Activated naive CD8-positive, alpha-beta T cell (primary cell): ENCODE measurements around the gene ACTR6.
"Not testable (repeated sequence)": the region's sequence is repeated elsewhere in the genome, so short reads cannot be mapped to it uniquely, and the experiment has no call there.

Experiments used
- H3K27ac Mint-ChIP-seq: one replicate; pipeline ENCODE4 v1.8.0; 2021; ENCODE audit warnings: mixed read lengths
- H3K27me3 Mint-ChIP-seq: one replicate; pipeline ENCODE4 v1.8.0; 2021; ENCODE audit warnings: mixed read lengths
- H3K36me3 Mint-ChIP-seq: one replicate; pipeline ENCODE4 v1.8.0; 2021; ENCODE audit warnings: mixed read lengths
- H3K4me1 Mint-ChIP-seq: one replicate; pipeline ENCODE4 v1.8.0; 2021; ENCODE audit warnings: low read depth, mixed read lengths
- H3K4me3 Mint-ChIP-seq: one replicate; pipeline ENCODE4 v1.8.0; 2021; ENCODE audit warnings: mild to moderate bottlenecking, mixed read lengths
- H3K9me3 Mint-ChIP-seq: one replicate; pipeline ENCODE4 v1.8.0; 2021; ENCODE audit warnings: low read depth, mixed read lengths

Gene ACTR6

DNA sequence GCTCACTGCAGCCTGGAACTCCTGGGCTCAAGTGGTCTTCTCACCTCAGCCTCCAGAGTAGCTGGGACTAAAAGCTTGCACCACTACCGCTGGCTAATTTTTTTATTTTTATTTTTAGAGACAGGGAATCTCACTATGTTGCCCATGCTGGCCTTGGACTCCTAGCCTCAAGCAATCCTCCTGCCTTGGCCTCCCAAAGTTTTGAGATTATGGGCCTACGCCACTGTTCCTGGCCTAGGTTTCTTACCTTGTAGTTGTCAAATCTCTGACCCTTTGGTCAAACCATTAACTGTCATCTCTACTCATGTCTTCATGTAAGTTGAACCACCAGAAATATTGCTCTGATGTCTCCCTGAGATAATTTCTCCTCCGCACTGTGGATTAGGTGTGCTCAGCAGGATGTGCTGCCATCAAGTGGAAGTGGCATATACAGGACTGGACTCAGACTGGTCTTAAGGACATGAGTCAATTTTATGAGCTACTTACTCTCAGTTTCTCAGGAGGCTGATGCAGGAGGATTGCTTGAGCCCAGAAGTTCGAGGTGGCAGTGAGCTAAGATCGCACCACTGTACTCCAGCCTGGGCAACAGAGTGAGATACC is 28.5 kb downstream of the ACTR6 start:
- no peaks in the 10 kb centered on the region for H3K4me1 Mint-ChIP-seq
- H3K27me3 Mint-ChIP-seq = no peaks in the 10 kb centered on the region
- H3K27ac Mint-ChIP-seq = no peak overlapping the region
- H3K4me3 Mint-ChIP-seq = no peak overlapping the region
- H3K9me3 Mint-ChIP-seq = no peaks in the 10 kb centered on the region
- H3K36me3 Mint-ChIP-seq = peaks cover 2% of the 10 kb centered on the region

GRCh38 chr12:100229876-100230275 is 29.3 kb downstream of the ACTR6 start:
- no peaks in the 10 kb centered on the region for H3K4me1 Mint-ChIP-seq
- no peaks in the 10 kb centered on the region for H3K9me3 Mint-ChIP-seq
- peaks cover 2% of the 10 kb centered on the region for H3K36me3 Mint-ChIP-seq
- no peak overlapping the region for H3K27ac Mint-ChIP-seq
- H3K4me3 Mint-ChIP-seq = no peak overlapping the region
- H3K27me3 Mint-ChIP-seq = no peaks in the 10 kb centered on the region

DNA sequence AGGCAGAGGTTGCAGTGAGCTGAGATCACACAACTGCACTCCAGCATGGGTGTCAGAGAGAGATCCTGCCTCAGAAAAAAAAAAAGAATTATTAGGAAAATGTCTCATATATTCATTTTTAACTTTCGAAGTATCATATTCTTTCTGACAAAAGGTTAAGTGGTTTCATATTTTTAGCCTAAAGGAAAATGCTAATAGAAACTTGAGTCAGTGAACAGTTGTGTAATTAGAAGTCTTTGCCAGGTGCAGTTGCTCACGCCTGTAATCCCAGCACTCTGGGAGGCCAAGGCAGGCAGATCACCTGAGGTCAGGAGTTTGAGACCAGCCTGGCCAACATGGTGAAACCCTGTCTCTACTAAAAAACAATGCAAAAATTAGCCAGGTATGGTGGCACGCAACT is 31.3 kb downstream of the ACTR6 start:
- not testable (repeated sequence) for H3K27me3 Mint-ChIP-seq, H3K4me1 Mint-ChIP-seq, H3K9me3 Mint-ChIP-seq, H3K27ac Mint-ChIP-seq, H3K4me3 Mint-ChIP-seq, H3K36me3 Mint-ChIP-seq

GRCh38 chr12:100234166-100234565 is 33.6 kb downstream of the ACTR6 start:
- Mint-ChIP-seq H3K4me1 (no peaks in the 10 kb centered on the region), H3K4me3 (no peak overlapping the region), H3K36me3 (no peaks in the 10 kb centered on the region), H3K27ac (no peak overlapping the region), H3K27me3 (no peaks in the 10 kb centered on the region), H3K9me3 (no peaks in the 10 kb centered on the region)

DNA sequence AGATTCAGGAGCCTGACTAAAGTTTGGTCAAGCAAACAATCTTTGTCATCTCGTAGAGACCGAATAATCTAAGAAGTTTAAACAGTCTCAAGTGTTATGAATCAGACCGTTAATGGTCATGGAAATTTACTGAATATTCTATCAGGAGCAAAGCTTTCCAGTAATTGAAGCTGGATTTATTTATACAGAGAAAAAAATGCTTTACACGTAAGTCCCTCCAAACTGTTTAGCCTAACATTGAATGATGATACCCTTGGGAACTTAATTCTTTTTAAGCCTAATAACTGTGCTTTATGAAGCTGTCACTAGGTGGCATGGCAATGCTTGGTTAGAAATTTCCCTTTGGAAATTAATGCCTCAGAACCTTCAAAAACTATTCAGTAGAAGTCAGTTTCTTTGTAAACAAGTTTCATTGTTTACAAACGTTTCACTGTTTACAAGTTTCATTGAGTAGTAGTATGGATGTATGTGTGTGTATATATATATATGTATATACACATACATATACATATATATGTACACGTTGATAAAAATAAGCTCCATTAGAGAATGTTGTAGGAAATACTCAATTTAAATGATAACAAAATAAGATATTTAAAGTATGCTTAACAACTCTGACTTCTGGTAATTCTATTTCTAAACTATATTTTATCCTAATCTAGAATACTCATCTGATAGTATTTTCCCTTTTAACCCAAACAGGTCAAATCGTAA is 34.1 kb downstream of the ACTR6 start:
- Mint-ChIP-seq H3K9me3 (no peaks in the 10 kb centered on the region), H3K4me1 (no peaks in the 10 kb centered on the region), H3K27me3 (no peaks in the 10 kb centered on the region), H3K36me3 (no peaks in the 10 kb centered on the region), H3K4me3 (no peak overlapping the region), H3K27ac (no peak overlapping the region)

- H3K36me3 Mint-ChIP-seq = no peaks in the 10 kb centered on the region
Measured at GRCh38 chr12:100238801-100239200, 38.2 kb downstream of the ACTR6 start.

DNA sequence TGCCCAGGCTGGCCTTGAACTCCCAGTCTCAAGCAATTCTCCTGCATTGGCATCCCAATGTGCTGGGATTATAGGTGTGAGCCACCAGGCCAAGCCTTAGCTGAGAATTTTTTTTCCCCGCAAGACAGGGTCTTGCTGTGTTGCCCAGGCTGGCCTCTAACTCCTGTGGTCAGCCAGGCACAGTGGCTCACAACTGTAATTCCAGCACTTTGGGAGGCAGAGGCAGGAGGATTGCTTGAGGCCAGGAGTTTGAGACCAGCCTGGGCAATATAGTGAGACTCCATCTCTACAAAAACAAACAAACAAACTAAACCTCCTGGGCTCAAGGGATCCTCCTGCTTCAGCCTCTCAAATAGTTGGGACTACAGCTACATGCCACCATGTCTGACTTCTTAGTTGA is 39.0 kb downstream of the ACTR6 start:
- Mint-ChIP-seq H3K27me3 (no peaks in the 10 kb centered on the region), H3K27ac (no peak overlapping the region), H3K9me3 (no peaks in the 10 kb centered on the region), H3K36me3 (no peaks in the 10 kb centered on the region), H3K4me1 (no peaks in the 10 kb centered on the region), H3K4me3 (no peak overlapping the region)

More at GRCh38 chr12:100238801-100239200, 38.2 kb downstream of the ACTR6 start:
- no peaks in the 10 kb centered on the region for H3K4me1 Mint-ChIP-seq
- H3K27ac Mint-ChIP-seq = no peak overlapping the region
- no peak overlapping the region for H3K4me3 Mint-ChIP-seq
- H3K9me3 Mint-ChIP-seq = no peaks in the 10 kb centered on the region
- no peaks in the 10 kb centered on the region for H3K27me3 Mint-ChIP-seq

DNA sequence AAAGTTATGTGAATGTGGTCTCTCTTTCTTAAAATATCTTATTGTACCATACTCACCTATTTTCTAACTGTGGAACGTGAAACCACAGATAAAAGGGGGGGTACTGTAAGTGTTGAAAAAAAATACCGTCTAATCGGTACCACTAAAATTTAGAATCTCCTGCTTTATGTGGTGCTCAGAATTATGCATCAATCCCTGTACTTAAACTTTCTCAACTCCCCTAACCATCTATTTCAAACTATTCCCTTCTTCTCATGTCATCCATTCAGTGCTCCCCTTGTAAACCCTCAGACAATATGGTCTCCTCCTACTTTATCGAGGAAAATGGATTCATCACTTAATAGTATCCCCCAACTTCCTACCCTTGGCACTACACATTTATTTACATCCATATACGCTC is 42.5 kb downstream of the ACTR6 start:
- H3K27me3 Mint-ChIP-seq = no peaks in the 10 kb centered on the region
- no peak overlapping the region for H3K4me3 Mint-ChIP-seq
- no peaks in the 10 kb centered on the region for H3K9me3 Mint-ChIP-seq
- no peak overlapping the region for H3K27ac Mint-ChIP-seq
- H3K36me3 Mint-ChIP-seq = no peaks in the 10 kb centered on the region
- H3K4me1 Mint-ChIP-seq = no peaks in the 10 kb centered on the region

- Mint-ChIP-seq H3K9me3 (no peaks in the 10 kb centered on the region), H3K4me3 (no peak overlapping the region), H3K27me3 (no peaks in the 10 kb centered on the region), H3K27ac (no peak overlapping the region), H3K4me1 (no peaks in the 10 kb centered on the region), H3K36me3 (no peaks in the 10 kb centered on the region)
Measured at GRCh38 chr12:100247765-100248164, 47.1 kb downstream of the ACTR6 start.

- Mint-ChIP-seq H3K36me3 (no peaks in the 10 kb centered on the region), H3K27me3 (no peaks in the 10 kb centered on the region), H3K9me3 (no peaks in the 10 kb centered on the region), H3K4me3 (no peak overlapping the region), H3K27ac (no peak overlapping the region), H3K4me1 (no peaks in the 10 kb centered on the region)
Measured at GRCh38 chr12:100248886-100249285, 48.3 kb downstream of the ACTR6 start.

DNA sequence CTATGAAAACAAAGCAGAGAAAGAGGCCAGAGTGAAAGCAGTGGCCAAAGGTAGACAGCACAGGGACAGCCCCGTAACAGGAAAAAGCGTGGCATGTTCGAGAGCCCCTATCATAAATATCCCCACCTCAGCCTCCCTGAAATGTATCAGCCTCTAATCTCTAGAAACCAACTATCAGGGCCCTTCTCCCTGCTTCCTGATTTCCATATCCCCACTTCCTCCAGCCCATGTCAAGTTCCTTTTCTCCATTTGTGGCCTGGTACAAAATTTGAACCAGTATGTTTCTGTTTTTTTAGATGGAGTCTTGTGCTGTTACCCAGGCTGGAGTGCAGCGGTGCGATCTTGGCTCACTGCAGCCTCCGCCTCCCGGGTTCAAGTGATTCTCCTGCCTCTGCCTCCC is 49.3 kb downstream of the ACTR6 start:
- no peaks in the 10 kb centered on the region for H3K27me3 Mint-ChIP-seq
- H3K36me3 Mint-ChIP-seq = no peaks in the 10 kb centered on the region
- H3K4me1 Mint-ChIP-seq = no peaks in the 10 kb centered on the region
- H3K4me3 Mint-ChIP-seq = no peak overlapping the region
- no peak overlapping the region for H3K27ac Mint-ChIP-seq
- H3K9me3 Mint-ChIP-seq = no peaks in the 10 kb centered on the region

- Mint-ChIP-seq H3K9me3 (no peaks in the 10 kb centered on the region), H3K4me1 (no peaks in the 10 kb centered on the region), H3K36me3 (no peaks in the 10 kb centered on the region), H3K27me3 (no peaks in the 10 kb centered on the region), H3K27ac (no peak overlapping the region), H3K4me3 (no peak overlapping the region)
Measured at GRCh38 chr12:100251917-100252316, 51.3 kb downstream of the ACTR6 start.

DNA sequence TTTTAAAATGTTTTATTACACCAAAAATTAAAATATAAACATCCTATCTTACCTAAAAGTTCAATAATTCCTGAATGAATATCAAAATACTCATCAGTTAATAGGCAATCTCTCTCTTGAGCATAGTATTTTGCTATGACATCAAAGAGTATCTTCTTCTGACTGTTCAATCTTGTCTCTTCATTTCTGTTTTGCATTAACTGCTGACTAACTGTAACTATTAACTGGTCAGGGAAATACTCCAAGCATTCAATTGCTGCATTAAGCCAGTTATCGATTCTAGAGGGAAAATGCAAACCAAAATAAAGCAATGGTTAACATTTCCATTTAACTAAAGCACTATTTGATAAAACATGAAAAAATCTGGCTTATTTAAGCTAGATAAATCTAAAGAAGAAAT is 52.8 kb downstream of the ACTR6 start:
- peaks cover 3% of the 10 kb centered on the region for H3K4me1 Mint-ChIP-seq
- no peaks in the 10 kb centered on the region for H3K27me3 Mint-ChIP-seq
- no peaks in the 10 kb centered on the region for H3K36me3 Mint-ChIP-seq
- H3K27ac Mint-ChIP-seq = no peak overlapping the region
- no peaks in the 10 kb centered on the region for H3K9me3 Mint-ChIP-seq
- no peak overlapping the region for H3K4me3 Mint-ChIP-seq

DNA sequence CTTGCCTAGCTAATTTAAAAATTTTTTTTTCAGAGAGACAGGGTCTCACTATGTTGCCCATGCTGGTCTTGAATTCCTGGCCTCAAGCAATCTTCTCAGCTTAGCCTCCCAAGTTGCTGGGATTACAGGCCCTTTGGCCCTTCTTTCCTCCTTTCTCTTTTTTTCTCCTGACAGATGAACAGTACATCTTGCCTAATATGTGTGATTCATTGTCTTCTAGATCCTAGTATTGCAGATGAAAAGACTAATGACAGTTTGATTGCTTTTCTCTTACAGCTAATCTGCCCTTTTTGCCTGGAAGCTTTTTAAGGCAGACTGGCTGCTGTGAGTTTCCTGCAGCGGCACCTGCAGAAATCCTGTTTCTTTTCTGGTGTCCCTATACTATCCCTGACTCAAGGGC is 54.3 kb downstream of the ACTR6 start:
- Mint-ChIP-seq H3K27me3 (no peaks in the 10 kb centered on the region), H3K4me3 (no peak overlapping the region), H3K4me1 (peaks cover 3% of the 10 kb centered on the region), H3K9me3 (no peaks in the 10 kb centered on the region), H3K36me3 (no peaks in the 10 kb centered on the region), H3K27ac (no peak overlapping the region)

DNA sequence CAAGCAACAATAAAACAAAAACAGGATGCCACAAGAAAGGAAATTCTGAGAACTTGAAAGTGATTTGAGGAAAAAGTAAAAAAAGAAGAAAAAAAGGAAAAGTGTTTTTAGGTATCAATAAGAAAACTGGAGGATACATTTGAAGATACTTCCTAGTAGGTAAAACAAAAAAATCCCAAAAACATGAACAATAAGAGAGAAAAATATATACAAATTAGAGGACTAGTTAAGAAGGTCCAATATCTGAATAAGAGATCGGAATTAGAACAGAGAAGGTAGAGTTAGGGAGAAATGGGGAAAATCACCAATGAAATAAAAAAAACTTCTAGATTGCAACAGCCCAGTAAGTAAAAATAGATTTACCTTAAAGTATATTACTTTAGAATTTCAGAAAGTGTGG is 57.5 kb downstream of the ACTR6 start:
- Mint-ChIP-seq H3K9me3 (no peaks in the 10 kb centered on the region), H3K27ac (no peak overlapping the region), H3K4me1 (peaks cover 3% of the 10 kb centered on the region), H3K36me3 (no peaks in the 10 kb centered on the region), H3K4me3 (no peak overlapping the region), H3K27me3 (no peaks in the 10 kb centered on the region)

DNA sequence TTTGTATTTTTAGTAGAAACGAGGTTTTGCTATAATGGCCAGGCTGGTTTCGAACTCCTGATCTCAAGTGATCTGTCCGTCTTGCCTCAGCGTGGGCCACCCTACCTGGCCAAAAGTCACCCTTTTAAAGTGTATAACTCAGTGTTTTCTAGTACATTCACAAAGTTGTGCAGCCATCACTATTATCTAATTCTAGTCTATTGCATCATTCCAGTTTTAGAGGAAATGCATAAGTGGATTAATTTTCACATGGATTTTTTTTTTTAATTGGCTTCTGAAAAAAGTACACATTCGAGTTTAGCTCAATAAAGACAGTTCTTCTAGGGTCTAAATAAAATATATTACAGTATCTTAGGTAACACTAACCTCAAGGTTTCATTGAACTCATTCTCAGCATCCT is 62.5 kb downstream of the ACTR6 start:
- H3K9me3 Mint-ChIP-seq = no peaks in the 10 kb centered on the region
- H3K27me3 Mint-ChIP-seq = no peaks in the 10 kb centered on the region
- no peak overlapping the region for H3K27ac Mint-ChIP-seq
- H3K36me3 Mint-ChIP-seq = no peaks in the 10 kb centered on the region
- H3K4me3 Mint-ChIP-seq = no peak overlapping the region
- H3K4me1 Mint-ChIP-seq = peaks cover 3% of the 10 kb centered on the region
